ENCODE measurements around the gene SPRYD7.

Gene SPRYD7

DNA sequence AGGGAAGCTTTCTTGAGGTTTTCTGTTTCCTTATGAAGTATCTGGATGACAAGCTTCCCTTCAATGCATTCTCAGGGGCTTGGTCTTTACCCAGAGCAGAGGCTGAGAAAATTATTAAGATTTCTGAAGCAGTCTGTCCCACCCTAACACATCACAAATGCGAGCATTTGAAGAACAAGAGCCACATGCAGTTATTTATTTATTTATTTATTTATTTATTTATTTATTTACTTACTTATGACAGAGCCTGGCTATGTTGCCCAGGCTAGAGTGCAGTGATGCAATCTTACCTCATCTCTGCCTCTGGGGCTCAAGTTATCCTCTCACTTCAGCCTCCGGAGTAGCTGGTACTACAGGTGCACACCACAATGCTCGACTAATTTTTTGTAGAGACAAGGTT is 38.4 kb downstream of the SPRYD7 start:
- H3K4me2 ChIP-seq (ENCODE audit: insufficient read depth, low read length): no peak overlapping the region
- H3K36me3 ChIP-seq (ENCODE audit: insufficient read depth, low read length): no peaks in the 10 kb centered on the region
- no peaks in the 10 kb centered on the region for H3K79me2 ChIP-seq (ENCODE audit: insufficient read depth, low read length)
- H3K4me3 ChIP-seq (ENCODE audit: low read depth in 1 of 2, low read length in 2 of 2): no peak overlapping the region
- TF ChIP-seq, protein P1, sequence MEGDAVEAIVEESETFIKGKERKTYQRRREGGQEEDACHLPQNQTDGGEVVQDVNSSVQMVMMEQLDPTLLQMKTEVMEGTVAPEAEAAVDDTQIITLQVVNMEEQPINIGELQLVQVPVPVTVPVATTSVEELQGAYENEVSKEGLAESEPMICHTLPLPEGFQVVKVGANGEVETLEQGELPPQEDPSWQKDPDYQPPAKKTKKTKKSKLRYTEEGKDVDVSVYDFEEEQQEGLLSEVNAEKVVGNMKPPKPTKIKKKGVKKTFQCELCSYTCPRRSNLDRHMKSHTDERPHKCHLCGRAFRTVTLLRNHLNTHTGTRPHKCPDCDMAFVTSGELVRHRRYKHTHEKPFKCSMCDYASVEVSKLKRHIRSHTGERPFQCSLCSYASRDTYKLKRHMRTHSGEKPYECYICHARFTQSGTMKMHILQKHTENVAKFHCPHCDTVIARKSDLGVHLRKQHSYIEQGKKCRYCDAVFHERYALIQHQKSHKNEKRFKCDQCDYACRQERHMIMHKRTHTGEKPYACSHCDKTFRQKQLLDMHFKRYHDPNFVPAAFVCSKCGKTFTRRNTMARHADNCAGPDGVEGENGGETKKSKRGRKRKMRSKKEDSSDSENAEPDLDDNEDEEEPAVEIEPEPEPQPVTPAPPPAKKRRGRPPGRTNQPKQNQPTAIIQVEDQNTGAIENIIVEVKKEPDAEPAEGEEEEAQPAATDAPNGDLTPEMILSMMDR (IDR thresholded peaks at IDR 0.05; ENCODE audit: borderline replicate concordance, extremely low read depth, low read length, poor library complexity, severe bottlenecking): no peak
- no peak for TF ChIP-seq EZH2 (IDR thresholded peaks at IDR 0.05; ENCODE audit: borderline replicate concordance, low read depth, low read length, severe bottlenecking)
- no peaks in the 10 kb centered on the region for H3K27me3 ChIP-seq (ENCODE audit: insufficient read depth, low read length, poor library complexity)
- DNase-seq: no peak
- H4K20me1 ChIP-seq (ENCODE audit: insufficient read depth, low read length): no peaks in the 10 kb centered on the region
- ATAC-seq (ENCODE audit: insufficient read depth, low read depth): no peak
- no peaks in the 10 kb centered on the region for H3K4me1 ChIP-seq (ENCODE audit: insufficient read depth, low read length)
- no peaks in the 10 kb centered on the region for H3K9me3 ChIP-seq (ENCODE audit: insufficient read depth, low read length, severe bottlenecking)
- H2AFZ ChIP-seq (ENCODE audit: low read depth, low read length): no peak overlapping the region
- no peak overlapping the region for H3K27ac ChIP-seq (ENCODE audit: low read length)
- no peak overlapping the region for H3K9ac ChIP-seq (ENCODE audit: low read depth, low read length)

DNA sequence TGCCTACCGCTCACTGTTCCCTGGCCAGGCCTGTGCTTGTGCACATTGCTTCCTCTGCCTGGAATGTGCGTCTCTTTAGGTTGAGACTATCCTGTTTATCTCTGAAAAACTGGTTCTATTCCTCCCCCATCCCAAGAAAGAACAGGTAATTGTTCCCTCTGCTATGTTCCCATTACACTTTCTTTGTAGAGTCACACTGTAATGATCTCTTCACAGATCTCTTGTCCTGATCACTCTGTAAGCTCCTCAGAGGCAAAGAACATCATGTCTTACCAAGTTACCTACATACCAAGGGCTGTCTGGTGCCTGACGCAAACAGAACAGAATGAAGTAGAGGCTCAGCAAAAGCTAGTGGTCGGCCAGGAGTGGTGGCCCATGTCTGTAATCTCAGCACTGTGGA is 40.3 kb downstream of the SPRYD7 start:
- Histone ChIP-seq H3K27ac (ENCODE audit: low read length) (no peak overlapping the region), H2AFZ (ENCODE audit: low read depth, low read length) (no peak overlapping the region), H3K9me3 (ENCODE audit: insufficient read depth, low read length, severe bottlenecking) (no peaks in the 10 kb centered on the region), H3K9ac (ENCODE audit: low read depth, low read length) (no peak overlapping the region), H4K20me1 (ENCODE audit: insufficient read depth, low read length) (no peaks in the 10 kb centered on the region), H3K4me3 (ENCODE audit: low read depth in 1 of 2, low read length in 2 of 2) (no peak overlapping the region), H3K27me3 (ENCODE audit: insufficient read depth, low read length, poor library complexity) (no peaks in the 10 kb centered on the region), H3K36me3 (ENCODE audit: insufficient read depth, low read length) (no peaks in the 10 kb centered on the region), H3K79me2 (ENCODE audit: insufficient read depth, low read length) (no peaks in the 10 kb centered on the region), H3K4me2 (ENCODE audit: insufficient read depth, low read length) (no peak overlapping the region), H3K4me1 (ENCODE audit: insufficient read depth, low read length) (no peaks in the 10 kb centered on the region)
- TF ChIP-seq, protein P1 (IDR thresholded peaks at IDR 0.05; ENCODE audit: borderline replicate concordance, extremely low read depth, low read length, poor library complexity, severe bottlenecking): no peak
- no peak for TF ChIP-seq EZH2 (IDR thresholded peaks at IDR 0.05; ENCODE audit: borderline replicate concordance, low read depth, low read length, severe bottlenecking)
- ATAC-seq (ENCODE audit: insufficient read depth, low read depth) (no peak), DNase-seq (no peak)

DNA sequence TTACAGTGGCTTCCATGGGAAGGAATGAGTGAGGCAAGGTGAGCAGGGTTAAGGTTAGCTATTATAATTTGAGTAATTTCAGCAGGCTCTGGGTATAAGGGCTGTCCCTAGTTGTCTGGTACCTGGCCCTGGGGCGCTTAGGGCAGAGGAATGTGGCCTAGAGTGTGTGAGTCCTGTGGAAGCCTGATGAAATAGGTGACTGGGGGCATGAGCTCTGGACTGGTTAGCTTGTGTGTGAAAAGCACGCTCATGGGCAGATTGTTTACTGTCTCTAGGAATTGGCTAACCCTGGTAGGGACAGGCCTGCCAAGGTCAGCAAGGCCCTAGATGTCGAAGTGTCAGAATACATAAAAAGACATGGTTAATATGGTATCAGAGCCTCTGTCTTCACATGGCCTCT is 42.5 kb downstream of the SPRYD7 start:
- Histone ChIP-seq H3K4me3 (ENCODE audit: low read depth in 1 of 2, low read length in 2 of 2) (no peak overlapping the region), H3K79me2 (ENCODE audit: insufficient read depth, low read length) (no peaks in the 10 kb centered on the region), H3K9ac (ENCODE audit: low read depth, low read length) (no peak overlapping the region), H3K9me3 (ENCODE audit: insufficient read depth, low read length, severe bottlenecking) (no peaks in the 10 kb centered on the region), H4K20me1 (ENCODE audit: insufficient read depth, low read length) (no peaks in the 10 kb centered on the region), H3K27me3 (ENCODE audit: insufficient read depth, low read length, poor library complexity) (no peaks in the 10 kb centered on the region), H3K4me2 (ENCODE audit: insufficient read depth, low read length) (no peak overlapping the region), H2AFZ (ENCODE audit: low read depth, low read length) (no peak overlapping the region), H3K36me3 (ENCODE audit: insufficient read depth, low read length) (no peaks in the 10 kb centered on the region), H3K4me1 (ENCODE audit: insufficient read depth, low read length) (no peaks in the 10 kb centered on the region), H3K27ac (ENCODE audit: low read length) (no peak overlapping the region)
- TF ChIP-seq, protein P1 (IDR thresholded peaks at IDR 0.05; ENCODE audit: borderline replicate concordance, extremely low read depth, low read length, poor library complexity, severe bottlenecking): no peak
- TF ChIP-seq EZH2 (IDR thresholded peaks at IDR 0.05; ENCODE audit: borderline replicate concordance, low read depth, low read length, severe bottlenecking): no peak
- DNase-seq (no peak), ATAC-seq (ENCODE audit: insufficient read depth, low read depth) (no peak)

DNA sequence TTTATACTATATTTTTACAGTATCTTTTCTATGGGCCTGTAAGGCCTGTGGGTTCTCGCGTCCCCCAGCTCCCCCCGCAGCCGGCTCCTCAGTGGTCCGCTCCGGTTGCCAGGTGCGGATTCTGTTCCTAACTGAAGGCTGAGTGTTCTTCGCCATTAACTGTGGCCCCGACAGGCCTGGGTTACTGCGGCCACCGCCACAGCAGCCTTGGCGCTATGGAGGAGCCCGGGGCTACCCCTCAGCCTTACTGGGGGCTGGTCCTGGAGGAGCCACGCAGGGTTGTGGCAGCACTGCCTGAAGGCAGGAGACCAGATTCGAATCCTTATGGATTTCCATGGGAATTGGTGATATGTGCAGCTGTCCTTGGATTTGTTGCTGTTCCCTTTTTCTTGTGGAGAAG is 45.8 kb downstream of the SPRYD7 start:
- no peaks in the 10 kb centered on the region for H3K4me1 ChIP-seq (ENCODE audit: insufficient read depth, low read length)
- H3K36me3 ChIP-seq (ENCODE audit: insufficient read depth, low read length): no peaks in the 10 kb centered on the region
- no peak for TF ChIP-seq EZH2 (IDR thresholded peaks at IDR 0.05; ENCODE audit: borderline replicate concordance, low read depth, low read length, severe bottlenecking)
- TF ChIP-seq, protein P1 (IDR thresholded peaks at IDR 0.05; ENCODE audit: borderline replicate concordance, extremely low read depth, low read length, poor library complexity, severe bottlenecking): no peak
- no peak overlapping the region for H3K27ac ChIP-seq (ENCODE audit: low read length)
- ATAC-seq (ENCODE audit: insufficient read depth, low read depth): no peak
- H4K20me1 ChIP-seq (ENCODE audit: insufficient read depth, low read length): no peaks in the 10 kb centered on the region
- H2AFZ ChIP-seq (ENCODE audit: low read depth, low read length): no peak overlapping the region
- H3K4me3 ChIP-seq (ENCODE audit: low read depth in 1 of 2, low read length in 2 of 2): no peak overlapping the region
- no peaks in the 10 kb centered on the region for H3K79me2 ChIP-seq (ENCODE audit: insufficient read depth, low read length)
- H3K9me3 ChIP-seq (ENCODE audit: insufficient read depth, low read length, severe bottlenecking): peaks cover 2% of the 10 kb centered on the region
- H3K9ac ChIP-seq (ENCODE audit: low read depth, low read length): no peak overlapping the region
- H3K4me2 ChIP-seq (ENCODE audit: insufficient read depth, low read length): no peak overlapping the region
- DNase-seq: no peak
- H3K27me3 ChIP-seq (ENCODE audit: insufficient read depth, low read length, poor library complexity): no peaks in the 10 kb centered on the region
